GM12878 (cell line): Measurements from ENCODE around the gene CARD14. TPM values are rescaled to one million over a fixed set of nuclear protein-coding genes. Genes with fewer than 3 reads are reported as not detected.
A peak's percentile ranks its signal among the peaks of the same experiment; 100 is the strongest.

Source experiments
- ATAC-seq: fragments of 200-7000 bp; cut with Tn5 transposase; 3 replicates; pipeline ENCODE4 v1.9.1; 2020; ENCODE audit warnings: mild to moderate bottlenecking, moderate library complexity
- Bru-seq: library from RNA; stranded (reverse); fragments of 400-500 nt; gene quantifications from one replicate; lab custom pipeline; 2021; lab: Mats Ljungman, UMichigan
- BruChase-seq, 2 experiments: library from RNA; stranded (reverse); fragments of 400-500 nt; gene quantifications; one replicate each; lab custom pipeline; 2021; lab: Mats Ljungman, UMichigan
- BruUV-seq: library from RNA; stranded (reverse); fragments of 400-500 nt; replicated peaks from 2 replicates; lab custom pipeline; 2021; lab: Mats Ljungman, UMichigan
- CTCF ChIA-PET: fragments of 300-600 bp; sonication (Branson Sonifier 250); formaldehyde crosslinking; extraction: SDS; loops from one replicate; lab custom pipeline; 2021; ENCODE audit warnings: inconsistent platforms; lab: Yijun Ruan, JAX
- POLR2A ChIA-PET: fragments of 350-600 bp; formaldehyde crosslinking; extraction: SDS; loops from one replicate; lab custom pipeline; 2021; ENCODE audit warnings: inconsistent platforms; lab: Charles Lee
- RAD21 ChIA-PET: fragments of 300-600 bp; sonication (Branson Sonifier 250); formaldehyde crosslinking; loops from one replicate; lab custom pipeline; 2023; ENCODE audit warnings: antibody characterized with exemption; ENCODE audit not compliant: unreplicated experiment; lab: Charles Lee
- SMC1A ChIA-PET: fragments of 300-600 bp; sonication (Branson Sonifier 250); formaldehyde crosslinking; loops from one replicate; lab custom pipeline; 2023; ENCODE audit not compliant: unreplicated experiment, uncharacterized antibody; lab: Charles Lee
- DNase-seq: peaks from one replicate; pipeline ENCODE4 v3.0.0-alpha.2; 2011; ENCODE audit warnings: low read depth, low spot score
- FAIRE-seq: peaks from 3 replicates; lab custom pipeline; 2011; peaks lifted over from hg19 to GRCh38; lab: Jason Lieb, UNC
- H2AFZ ChIP-seq: 2 replicates; pipeline ENCODE4 v1.6.0; 2011; ENCODE audit warnings: low read depth, low read length, control low read depth; ENCODE audit not compliant: control insufficient read depth
- H3K27ac ChIP-seq: 2 replicates; pipeline ENCODE4 v1.5.1; 2011; ENCODE audit warnings: control low read depth; ENCODE audit not compliant: control insufficient read depth, insufficient read depth
- H3K27me3 ChIP-seq, 2 experiments: replicated peaks in 1 of 2; 2 replicates each; pipeline versions ENCODE4 v1.6.0 to v1.6.1; 2011; ENCODE audit warnings: low read length in 1 of 2; ENCODE audit not compliant: control insufficient read depth in 2 of 2, insufficient read depth in 2 of 2
- H3K36me3 ChIP-seq, 2 experiments: 2 replicates each; pipeline ENCODE4 v1.5.1; 2011; ENCODE audit warnings: low read length in 1 of 2; ENCODE audit not compliant: control insufficient read depth in 2 of 2, insufficient read depth in 2 of 2
- H3K4me1 ChIP-seq: 2 replicates; pipeline ENCODE4 v1.6.1; 2011; ENCODE audit warnings: mild to moderate bottlenecking, low read length, moderate library complexity, mixed read lengths; ENCODE audit not compliant: control insufficient read depth, insufficient read depth
- H3K4me2 ChIP-seq: 2 replicates; pipeline ENCODE4 v1.6.0; 2011; ENCODE audit warnings: control low read depth; ENCODE audit not compliant: control insufficient read depth, insufficient read depth
- H3K4me3 ChIP-seq: fragments of 200-600 bp; sonication (generic); 2 replicates; pipeline ENCODE4 v1.5.1; 2016
- H3K79me2 ChIP-seq: 2 replicates; pipeline ENCODE4 v1.6.0; 2011; ENCODE audit warnings: low read length; ENCODE audit not compliant: control insufficient read depth, insufficient read depth
- H3K9ac ChIP-seq: 2 replicates; pipeline ENCODE4 v1.8.0; 2011; ENCODE audit warnings: low read length, control low read depth, mixed read lengths; ENCODE audit not compliant: control insufficient read depth, insufficient read depth
- H3K9me3 ChIP-seq: replicated peaks from 3 replicates; pipeline ENCODE4 v1.5.1; 2011; ENCODE audit warnings: mild to moderate bottlenecking, low read length; ENCODE audit not compliant: control insufficient read depth, insufficient read depth
- H4K20me1 ChIP-seq: 2 replicates; pipeline ENCODE4 v1.6.0; 2011; ENCODE audit not compliant: control insufficient read depth, insufficient read depth
- ESRRA ChIP-seq: IDR thresholded peaks from 2 replicates; pipeline ENCODE4 v1.6.1; 2012; ENCODE audit warnings: mild to moderate bottlenecking, low read length, improper control_type of control experiment
- HDAC2 ChIP-seq: fragments of 200-600 bp; sonication (generic); IDR thresholded peaks from 2 replicates; pipeline ENCODE4 v1.6.1; 2017
- JUNB ChIP-seq: IDR thresholded peaks from 2 replicates; pipeline ENCODE4 v1.6.1; 2016; ENCODE audit warnings: antibody characterized with exemption, mild to moderate bottlenecking
- NR2C2 ChIP-seq: IDR thresholded peaks from 2 replicates; pipeline ENCODE4 v1.6.1; 2011; ENCODE audit warnings: borderline replicate concordance, low read depth; ENCODE audit not compliant: control insufficient read depth, insufficient read length
- SIN3A ChIP-seq: IDR thresholded peaks from 2 replicates; pipeline ENCODE4 v1.6.1; 2012; ENCODE audit warnings: low read depth, low read length, improper control_type of control experiment
- SMAD1 ChIP-seq: fragments of 450-650 bp; IDR thresholded peaks from 2 replicates; pipeline ENCODE4 v1.6.1; 2018; ENCODE audit warnings: mild to moderate bottlenecking, low read depth; ENCODE audit not compliant: partially characterized antibody
- ZNF24 ChIP-seq: fragments of 450-650 bp; IDR thresholded peaks from 2 replicates; pipeline ENCODE4 v1.6.1; 2017; ENCODE audit warnings: antibody characterized with exemption, mild to moderate bottlenecking
- WGBS: methylation state at CpG from one replicate; pipeline ENCODE4 v1.1.6; 2016; ENCODE audit warnings: low lambda C conversion rate; ENCODE audit not compliant: insufficient replicate concordance, insufficient coverage; ENCODE audit errors: missing lambda C conversion rate; 5-methylcytosine and 5-hydroxymethylcytosine counted together
- in situ Hi-C: fragments of 300-500 bp; cut with MboI; formaldehyde crosslinking; loops from 9 replicates; pipeline ENCODE4 v1.14.3; 2018; ENCODE audit warnings: mixed read lengths
- intact Hi-C: fragments of 100-400 bp; cut with micrococcal nuclease; formaldehyde crosslinking; loops from one replicate; pipeline ENCODE4 v1.14.2; 2022; ENCODE audit not compliant: unreplicated experiment
- long read RNA-seq, 2 experiments: library from polyadenylated mRNA; unstranded; transcript quantifications; one replicate each; pipeline ENCODE4 v2.0.0, GENCODE V29; 2019 to 2020
- polyA minus RNA-seq, 3 experiments: library from RNA; depleted of rRNA, polyadenylated mRNA; stranded (reverse); fragments of >200 nt; gene quantifications; 2 replicates each; pipeline ENCODE4 v1.2.3, GENCODE V29; 2011
- polyA plus RNA-seq, 11 experiments: library from polyadenylated mRNA; depleted of rRNA in 4 of 11; unstranded in 6 of 11; stranded (reverse) in 5 of 11; fragments of >200 nt; fragmentation: Nextera tagmentation in 4 of 11; fragmentation: Illumina TruSeq in 1 of 11; extraction: Ambion mirVana in 4 of 11; extraction: Trizol in 1 of 11; gene quantifications; 1 replicate in 1 of 11; 2 replicates in 10 of 11; pipeline versions ENCODE4 v1.2.1 to v1.2.3, GENCODE V29; 2011 to 2016; ENCODE audit warnings: inconsistent platforms in 2 of 11, missing spikeins in 2 of 11, low read depth in 1 of 11
- total RNA-seq, 4 experiments: library from RNA; depleted of rRNA in 3 of 4; stranded (reverse); fragments of >200 nt in 3 of 4; fragmentation: Illumina TruSeq in 1 of 4; extraction: Trizol in 1 of 4; gene quantifications; 2 replicates each; pipeline versions ENCODE4 v1.2.1 to v1.2.3, GENCODE V29; 2013 to 2021
- TF ChIP-seq, protein P1 (sequence below): IDR thresholded peaks from 2 replicates; pipeline ENCODE4 v1.6.1; 2012; ENCODE audit warnings: improper control_type of control experiment, low read depth, low read length; ENCODE audit not compliant: insufficient replicate concordance
- TF ChIP-seq, protein P2 (sequence below): fragments of 150-350 bp; IDR thresholded peaks from 2 replicates; pipeline ENCODE4 v1.6.1; 2016; ENCODE audit warnings: low read depth, low read length
- TF ChIP-seq, protein P3 (sequence below): fragments of 150-350 bp; IDR thresholded peaks from 2 replicates; pipeline ENCODE4 v1.6.1; 2014; ENCODE audit warnings: mild to moderate bottlenecking, low read depth, low read length

Gene CARD14
- 0.20 and 0.58 TPM in 2 replicates for total RNA-seq (2013; cell fraction: nucleolus; rRNA removed)
- total RNA-seq (2014; rRNA removed): not detected in 2 replicates
- total RNA-seq (2014; rRNA removed; fragmentation: Illumina TruSeq; extraction: Trizol): not detected in 2 replicates
- total RNA-seq (2021): not detected in 2 replicates
- not detected for polyA plus RNA-seq (2011; ENCODE audit: low read depth)
- not detected in 2 replicates for polyA plus RNA-seq (2011; rRNA removed)
- 0.06 TPM in 1 of 2 replicates, not detected in the other for polyA plus RNA-seq (2011; cell fraction: cytosol; rRNA removed)
- 0.03 and 0.13 TPM in 2 replicates for polyA plus RNA-seq (2011; cell fraction: nucleus; rRNA removed)
- polyA plus RNA-seq (2012): 0.18 and 0.20 TPM in 2 replicates
- polyA plus RNA-seq (2014; fragmentation: Illumina TruSeq; extraction: Trizol): not detected in 2 replicates
- polyA plus RNA-seq (2014; fragmentation: Nextera tagmentation; extraction: Ambion mirVana): not detected
- not detected in 2 replicates for polyA plus RNA-seq (2014; rRNA removed)
- under 1 TPM; 0.08 to 0.15 TPM for polyA plus RNA-seq (2016; fragmentation: Nextera tagmentation; extraction: Ambion mirVana)
- polyA minus RNA-seq (2011; rRNA and poly(A)+ RNA removed): not detected in 2 replicates
- not detected in 2 replicates for polyA minus RNA-seq (2011; cell fraction: cytosol; rRNA and poly(A)+ RNA removed)
- polyA minus RNA-seq (2011; cell fraction: nucleus; rRNA and poly(A)+ RNA removed): not detected in 2 replicates
- Bru-seq, nascent RNA: percentile 9 among the genes with signal in this experiment
- percentile 7 among the genes with signal in this experiment for BruChase-seq, experiment 1, labeled RNA remaining after a 6-hour chase
- BruChase-seq, experiment 2, labeled RNA remaining after a 2-hour chase: percentile 11 among the genes with signal in this experiment
- long read RNA-seq, experiment 1: 0 reads
- long read RNA-seq, experiment 2: 0 reads

DNA sequence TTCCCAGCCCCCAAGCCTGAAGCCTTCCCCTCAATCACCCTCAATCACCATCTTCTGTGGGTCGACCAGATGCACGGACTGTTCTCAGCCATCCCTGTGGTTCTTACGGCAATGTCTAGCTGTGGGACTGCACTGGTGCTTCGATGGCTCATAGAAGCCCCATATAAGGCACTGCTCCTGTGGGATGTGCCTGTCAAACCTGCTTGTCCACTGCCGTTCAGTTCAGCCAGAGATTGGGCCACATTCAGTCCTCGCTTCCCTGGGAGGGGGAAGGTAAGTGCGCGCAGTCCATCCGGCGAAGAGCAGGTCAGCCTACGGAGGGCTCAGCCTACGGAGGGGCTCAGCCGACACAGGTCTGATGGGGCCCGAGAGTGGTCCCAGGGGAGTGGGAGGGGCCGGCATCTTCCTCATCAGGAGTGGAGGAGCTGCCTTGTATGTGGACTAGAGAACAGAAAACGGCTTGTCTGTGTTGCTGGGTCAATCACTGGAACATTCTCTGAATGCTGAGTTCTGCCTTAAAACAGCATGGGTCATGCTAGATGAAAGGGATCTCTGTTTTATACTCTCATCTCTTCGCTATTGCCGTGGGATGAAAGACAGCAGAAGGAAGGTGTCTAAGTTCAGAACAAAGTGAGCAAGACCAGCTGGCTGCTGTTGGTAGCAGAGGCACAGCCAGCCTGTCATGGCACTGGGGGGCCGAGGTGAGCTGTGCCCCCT is at the start of gene CARD14:
TSS of gene CARD14 (plus strand) at position 247 of the 717 bp plus-strand sequence. CDS start 11,409 bp downstream, outside the sequence.
- no peak for FAIRE-seq
- no peak within 1 kb of the TSS for H3K4me2 ChIP-seq
- H4K20me1 ChIP-seq: no peaks in the 10 kb centered on the region
- intact Hi-C loops: no loop called here
- ChIA-PET POLR2A (no interaction called here), SMC1A (no interaction called here), RAD21 (no interaction called here), CTCF (no interaction called here)
- no peak for ATAC-seq
- no TSS peak for BruUV-seq
- H3K36me3 ChIP-seq: no peaks in the 10 kb centered on the region
- in situ Hi-C loops: no loop called here
- no peaks in the 10 kb centered on the region for H3K9me3 ChIP-seq
- WGBS: 42% methylated on average over 19 of the region's 19 CpGs
- H3K4me3 ChIP-seq: no peak within 1 kb of the TSS
- H3K79me2 ChIP-seq: no peaks in the 10 kb centered on the region
- no peak within 1 kb of the TSS for H2AFZ ChIP-seq
- no peaks in the 10 kb centered on the region for H3K27me3 ChIP-seq
- H3K4me1 ChIP-seq: no peaks in the 10 kb centered on the region
- H3K27ac ChIP-seq: no peak within 1 kb of the TSS
- H3K9ac ChIP-seq: no peak within 1 kb of the TSS
- DNase-seq: no peak
- TF ChIP-seq SIN3A (no peak), ZNF24 (no peak), SMAD1 (no peak), JUNB (no peak), HDAC2 (no peak), ESRRA (no peak), NR2C2 (no peak)
- TF ChIP-seq, protein P1, sequence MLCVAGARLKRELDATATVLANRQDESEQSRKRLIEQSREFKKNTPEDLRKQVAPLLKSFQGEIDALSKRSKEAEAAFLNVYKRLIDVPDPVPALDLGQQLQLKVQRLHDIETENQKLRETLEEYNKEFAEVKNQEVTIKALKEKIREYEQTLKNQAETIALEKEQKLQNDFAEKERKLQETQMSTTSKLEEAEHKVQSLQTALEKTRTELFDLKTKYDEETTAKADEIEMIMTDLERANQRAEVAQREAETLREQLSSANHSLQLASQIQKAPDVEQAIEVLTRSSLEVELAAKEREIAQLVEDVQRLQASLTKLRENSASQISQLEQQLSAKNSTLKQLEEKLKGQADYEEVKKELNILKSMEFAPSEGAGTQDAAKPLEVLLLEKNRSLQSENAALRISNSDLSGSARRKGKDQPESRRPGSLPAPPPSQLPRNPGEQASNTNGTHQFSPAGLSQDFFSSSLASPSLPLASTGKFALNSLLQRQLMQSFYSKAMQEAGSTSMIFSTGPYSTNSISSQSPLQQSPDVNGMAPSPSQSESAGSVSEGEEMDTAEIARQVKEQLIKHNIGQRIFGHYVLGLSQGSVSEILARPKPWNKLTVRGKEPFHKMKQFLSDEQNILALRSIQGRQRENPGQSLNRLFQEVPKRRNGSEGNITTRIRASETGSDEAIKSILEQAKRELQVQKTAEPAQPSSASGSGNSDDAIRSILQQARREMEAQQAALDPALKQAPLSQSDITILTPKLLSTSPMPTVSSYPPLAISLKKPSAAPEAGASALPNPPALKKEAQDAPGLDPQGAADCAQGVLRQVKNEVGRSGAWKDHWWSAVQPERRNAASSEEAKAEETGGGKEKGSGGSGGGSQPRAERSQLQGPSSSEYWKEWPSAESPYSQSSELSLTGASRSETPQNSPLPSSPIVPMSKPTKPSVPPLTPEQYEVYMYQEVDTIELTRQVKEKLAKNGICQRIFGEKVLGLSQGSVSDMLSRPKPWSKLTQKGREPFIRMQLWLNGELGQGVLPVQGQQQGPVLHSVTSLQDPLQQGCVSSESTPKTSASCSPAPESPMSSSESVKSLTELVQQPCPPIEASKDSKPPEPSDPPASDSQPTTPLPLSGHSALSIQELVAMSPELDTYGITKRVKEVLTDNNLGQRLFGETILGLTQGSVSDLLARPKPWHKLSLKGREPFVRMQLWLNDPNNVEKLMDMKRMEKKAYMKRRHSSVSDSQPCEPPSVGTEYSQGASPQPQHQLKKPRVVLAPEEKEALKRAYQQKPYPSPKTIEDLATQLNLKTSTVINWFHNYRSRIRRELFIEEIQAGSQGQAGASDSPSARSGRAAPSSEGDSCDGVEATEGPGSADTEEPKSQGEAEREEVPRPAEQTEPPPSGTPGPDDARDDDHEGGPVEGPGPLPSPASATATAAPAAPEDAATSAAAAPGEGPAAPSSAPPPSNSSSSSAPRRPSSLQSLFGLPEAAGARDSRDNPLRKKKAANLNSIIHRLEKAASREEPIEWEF: no peak
- TF ChIP-seq, protein P2, sequence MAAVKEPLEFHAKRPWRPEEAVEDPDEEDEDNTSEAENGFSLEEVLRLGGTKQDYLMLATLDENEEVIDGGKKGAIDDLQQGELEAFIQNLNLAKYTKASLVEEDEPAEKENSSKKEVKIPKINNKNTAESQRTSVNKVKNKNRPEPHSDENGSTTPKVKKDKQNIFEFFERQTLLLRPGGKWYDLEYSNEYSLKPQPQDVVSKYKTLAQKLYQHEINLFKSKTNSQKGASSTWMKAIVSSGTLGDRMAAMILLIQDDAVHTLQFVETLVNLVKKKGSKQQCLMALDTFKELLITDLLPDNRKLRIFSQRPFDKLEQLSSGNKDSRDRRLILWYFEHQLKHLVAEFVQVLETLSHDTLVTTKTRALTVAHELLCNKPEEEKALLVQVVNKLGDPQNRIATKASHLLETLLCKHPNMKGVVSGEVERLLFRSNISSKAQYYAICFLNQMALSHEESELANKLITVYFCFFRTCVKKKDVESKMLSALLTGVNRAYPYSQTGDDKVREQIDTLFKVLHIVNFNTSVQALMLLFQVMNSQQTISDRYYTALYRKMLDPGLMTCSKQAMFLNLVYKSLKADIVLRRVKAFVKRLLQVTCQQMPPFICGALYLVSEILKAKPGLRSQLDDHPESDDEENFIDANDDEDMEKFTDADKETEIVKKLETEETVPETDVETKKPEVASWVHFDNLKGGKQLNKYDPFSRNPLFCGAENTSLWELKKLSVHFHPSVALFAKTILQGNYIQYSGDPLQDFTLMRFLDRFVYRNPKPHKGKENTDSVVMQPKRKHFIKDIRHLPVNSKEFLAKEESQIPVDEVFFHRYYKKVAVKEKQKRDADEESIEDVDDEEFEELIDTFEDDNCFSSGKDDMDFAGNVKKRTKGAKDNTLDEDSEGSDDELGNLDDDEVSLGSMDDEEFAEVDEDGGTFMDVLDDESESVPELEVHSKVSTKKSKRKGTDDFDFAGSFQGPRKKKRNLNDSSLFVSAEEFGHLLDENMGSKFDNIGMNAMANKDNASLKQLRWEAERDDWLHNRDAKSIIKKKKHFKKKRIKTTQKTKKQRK: no peak
- TF ChIP-seq, protein P3, sequence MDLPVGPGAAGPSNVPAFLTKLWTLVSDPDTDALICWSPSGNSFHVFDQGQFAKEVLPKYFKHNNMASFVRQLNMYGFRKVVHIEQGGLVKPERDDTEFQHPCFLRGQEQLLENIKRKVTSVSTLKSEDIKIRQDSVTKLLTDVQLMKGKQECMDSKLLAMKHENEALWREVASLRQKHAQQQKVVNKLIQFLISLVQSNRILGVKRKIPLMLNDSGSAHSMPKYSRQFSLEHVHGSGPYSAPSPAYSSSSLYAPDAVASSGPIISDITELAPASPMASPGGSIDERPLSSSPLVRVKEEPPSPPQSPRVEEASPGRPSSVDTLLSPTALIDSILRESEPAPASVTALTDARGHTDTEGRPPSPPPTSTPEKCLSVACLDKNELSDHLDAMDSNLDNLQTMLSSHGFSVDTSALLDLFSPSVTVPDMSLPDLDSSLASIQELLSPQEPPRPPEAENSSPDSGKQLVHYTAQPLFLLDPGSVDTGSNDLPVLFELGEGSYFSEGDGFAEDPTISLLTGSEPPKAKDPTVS: no peak
